Muscle of arm (tissue), 12 donors: ENCODE results near the gene RCSD1. TPM values are rescaled to one million over a fixed set of nuclear protein-coding genes. Genes with fewer than 3 reads are reported as not detected.

ENCODE experiments used
- DNase-seq: peaks from one replicate; pipeline ENCODE4 v3.0.0-alpha.2; 2013
- polyA plus RNA-seq, 12 donors: library from polyadenylated mRNA; unstranded; fragments of 120-200 nt; gene quantifications; one replicate each; pipeline ENCODE4 v1.2.1, GENCODE V29; 2013; ENCODE audit not compliant: insufficient read length in 12 of 12

Gene RCSD1
- polyA plus RNA-seq, 12 donors, result 23.5 to 70.8 (median 43.3) TPM; not detected in 1

DNA sequence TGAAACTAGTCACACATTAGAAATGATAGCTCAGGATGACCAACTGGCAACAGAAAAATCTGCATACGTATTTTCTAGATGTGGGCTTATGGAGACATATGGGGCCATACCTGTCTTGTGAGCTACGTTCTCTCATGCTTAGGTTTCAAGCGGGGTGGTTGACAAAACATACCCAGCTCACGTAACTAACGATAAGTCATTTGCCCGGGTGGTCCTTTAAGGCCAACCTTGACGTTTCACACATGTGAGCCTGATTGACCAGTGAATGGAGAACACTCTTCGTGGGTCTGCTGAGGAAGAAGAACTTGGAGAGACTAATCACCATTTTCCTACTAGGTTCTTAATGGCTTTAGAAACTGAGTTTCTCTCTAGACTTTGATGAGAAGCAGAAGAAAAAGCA is 13.5 kb upstream of the RCSD1 start:
- DNase-seq, result no peak

DNA sequence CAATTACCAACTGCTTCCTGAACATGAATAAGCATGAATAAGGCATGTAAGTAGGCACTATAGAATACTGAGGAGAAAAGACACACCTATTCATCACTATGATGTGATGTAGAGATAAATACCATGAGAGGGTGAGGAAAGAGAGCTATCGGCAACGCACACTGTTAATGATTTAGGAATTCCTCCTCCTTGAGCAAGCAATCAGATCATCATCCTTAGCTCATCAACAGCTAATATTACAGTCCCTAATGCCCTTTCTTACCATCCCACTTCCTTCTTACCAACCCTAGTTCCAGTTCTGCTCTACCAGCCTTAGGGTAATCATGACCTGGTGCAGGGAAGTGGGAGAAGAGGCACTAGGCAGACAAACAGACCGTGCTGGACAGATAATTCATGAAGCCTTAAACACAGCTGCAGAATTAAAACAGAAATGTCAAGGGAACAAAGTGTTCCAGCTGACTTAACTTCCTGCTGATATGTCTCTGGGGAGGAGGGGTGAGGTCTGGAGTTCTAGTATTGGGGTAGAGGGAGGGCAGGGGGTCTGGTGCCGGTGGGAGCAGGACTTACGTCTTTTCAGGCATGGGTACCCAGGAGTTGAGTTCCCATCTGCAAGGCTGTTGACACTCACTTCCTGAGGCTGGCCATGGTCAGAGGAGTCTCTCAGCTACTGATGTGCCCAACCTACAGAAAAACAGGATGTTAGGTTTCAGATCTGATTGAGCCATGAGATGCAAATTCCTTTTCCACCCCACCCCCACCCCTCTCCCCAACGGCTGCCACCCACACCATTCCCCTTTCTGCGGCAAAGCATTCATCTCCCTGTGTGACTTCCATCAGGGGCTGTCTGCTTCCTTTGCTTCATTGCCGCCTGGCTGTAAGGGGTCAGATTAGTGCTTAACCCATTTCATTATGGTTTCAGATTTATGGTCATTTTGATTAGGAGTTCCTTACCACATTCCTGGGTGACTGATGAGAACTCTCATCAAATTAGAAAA is 12.6 kb upstream of the RCSD1 start:
- no peak for DNase-seq

DNA sequence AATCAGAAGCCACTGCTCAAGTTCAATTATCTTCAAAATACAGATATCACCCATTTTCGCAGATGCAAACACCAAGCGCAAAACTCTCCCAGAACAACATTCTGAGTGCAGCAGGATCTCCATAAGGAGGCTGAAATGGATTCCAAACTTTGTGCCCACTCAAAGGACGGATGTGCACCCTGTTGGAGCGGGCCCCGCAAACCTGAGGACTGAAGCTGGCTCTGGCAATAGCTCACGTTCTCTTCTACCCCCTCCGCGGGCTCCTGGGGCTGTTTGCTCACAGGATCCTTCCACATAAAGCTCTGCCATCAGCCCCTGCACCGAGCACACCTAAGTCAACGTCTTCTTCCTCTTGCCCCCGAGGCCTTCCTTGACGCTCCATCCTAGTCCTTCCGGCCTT is 11.7 kb upstream of the RCSD1 start:
- DNase-seq, result no peak

DNA sequence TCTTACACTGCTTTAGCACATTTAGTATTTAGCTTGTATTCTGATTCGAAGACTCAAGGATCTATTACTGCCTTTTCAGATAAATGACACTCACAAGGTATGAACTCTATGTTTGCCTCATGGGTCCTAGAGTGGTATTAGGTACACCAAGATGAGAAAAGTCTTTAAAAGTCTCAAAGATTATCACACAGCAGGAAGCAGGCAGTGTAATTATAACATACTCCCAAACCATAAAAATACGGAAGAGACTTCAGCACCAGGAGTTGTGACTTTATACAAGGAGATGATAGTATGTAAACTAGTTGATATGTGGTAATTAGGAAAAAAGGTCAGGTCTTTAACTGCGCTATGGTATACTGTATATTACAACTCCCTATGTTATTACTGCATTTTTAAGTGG is 11.2 kb upstream of the RCSD1 start:
- DNase-seq, result no peak

DNA sequence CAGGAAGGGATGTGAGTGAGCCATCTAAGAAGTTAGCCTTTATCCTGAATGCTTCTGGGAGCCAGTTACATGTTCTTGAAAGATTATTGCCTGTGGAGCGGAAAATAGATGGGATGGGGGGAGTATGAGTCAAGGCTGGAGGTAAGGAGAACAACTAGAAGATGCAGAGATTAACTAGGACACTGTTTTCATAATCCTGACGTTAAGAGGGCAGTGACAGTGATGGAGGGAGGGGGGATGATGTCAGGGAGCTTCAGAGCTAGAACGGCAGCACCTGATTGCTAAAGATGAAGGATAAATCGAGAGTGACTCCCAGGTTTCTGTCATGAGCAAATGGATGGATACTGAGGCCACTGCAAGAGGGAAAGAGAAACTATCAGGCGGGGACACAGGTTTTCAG is 10.0 kb upstream of the RCSD1 start:
- no peak for DNase-seq

DNA sequence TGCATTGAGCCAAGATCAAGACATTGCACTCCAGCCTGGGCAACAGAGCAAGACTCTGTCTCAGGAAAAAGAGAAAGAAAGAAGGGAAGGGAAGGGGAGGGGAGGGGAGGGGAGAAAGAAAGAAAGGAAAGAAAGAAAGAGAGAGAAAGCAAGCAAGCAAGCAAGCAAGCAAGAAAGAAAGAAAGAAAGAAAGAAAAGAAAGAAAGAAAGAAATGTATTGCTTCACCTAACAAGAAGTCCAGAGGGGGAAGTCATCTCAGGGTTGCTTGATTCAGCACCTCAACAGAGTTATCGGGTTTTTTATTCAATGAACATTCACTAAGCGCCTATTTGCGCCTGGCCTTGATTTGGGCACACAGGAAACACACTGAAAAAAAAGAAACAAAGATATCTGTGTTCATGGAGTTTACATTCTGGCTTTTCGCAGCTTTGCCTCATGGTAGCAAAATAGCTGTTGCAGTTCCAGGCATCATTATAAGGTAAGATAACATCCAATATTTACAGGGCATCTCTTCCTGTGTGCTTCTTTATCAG is 8.2 kb upstream of the RCSD1 start:
- no peak for DNase-seq

DNA sequence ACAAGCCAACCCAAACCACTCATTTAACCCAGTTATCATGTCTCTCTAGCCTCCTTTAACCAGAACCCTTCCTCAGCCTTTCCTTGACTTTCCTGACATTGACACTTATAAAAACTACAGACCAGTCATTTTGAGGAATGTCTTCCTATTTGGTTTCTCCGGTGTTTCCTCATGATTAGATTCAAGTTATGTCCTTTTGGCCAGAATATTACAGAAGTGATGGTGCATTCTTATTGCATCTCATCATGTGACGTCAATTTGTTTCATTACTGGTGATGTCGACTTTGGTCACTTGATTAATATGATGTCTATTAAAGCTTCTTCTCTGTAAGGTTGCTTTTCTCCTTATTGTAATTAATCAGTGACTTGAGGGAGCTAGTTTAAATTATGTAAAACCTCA is 6.1 kb upstream of the RCSD1 start:
- no peak for DNase-seq

DNA sequence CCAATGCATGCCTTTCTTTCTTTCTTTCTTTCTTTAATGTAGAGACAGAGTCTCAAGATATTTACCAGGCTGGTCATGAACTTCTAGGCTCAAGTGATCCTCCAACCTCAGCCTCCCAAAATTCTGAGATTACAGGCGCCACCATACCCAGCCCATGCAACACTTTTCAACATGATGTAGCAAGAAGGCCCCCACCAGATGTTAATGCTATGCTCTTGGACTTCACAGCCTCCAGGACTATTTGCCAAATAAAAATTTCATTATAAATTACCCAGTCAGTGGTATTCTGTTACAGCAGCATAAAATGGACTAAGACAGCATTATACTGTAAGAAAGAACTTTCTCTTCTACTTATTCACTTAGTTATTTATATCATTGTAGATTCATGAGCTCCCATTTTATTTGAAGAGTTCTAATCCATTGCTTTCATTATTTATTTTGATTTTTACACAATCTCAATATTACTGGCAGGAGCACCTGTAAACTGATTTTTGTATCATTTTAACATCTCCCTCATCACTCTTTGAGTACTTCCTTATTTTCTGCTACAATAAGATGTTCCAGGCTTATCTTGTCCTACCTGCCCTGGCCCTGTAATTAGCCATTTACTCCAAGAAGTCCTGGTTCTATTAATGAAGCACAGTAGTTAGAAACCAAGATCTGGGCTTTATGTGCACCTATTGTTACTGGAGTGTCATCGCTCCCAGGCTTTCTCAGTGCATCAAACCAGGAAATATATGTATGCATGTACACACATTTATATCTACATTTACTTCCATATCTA is 4.8 kb upstream of the RCSD1 start:
- no peak for DNase-seq

DNA sequence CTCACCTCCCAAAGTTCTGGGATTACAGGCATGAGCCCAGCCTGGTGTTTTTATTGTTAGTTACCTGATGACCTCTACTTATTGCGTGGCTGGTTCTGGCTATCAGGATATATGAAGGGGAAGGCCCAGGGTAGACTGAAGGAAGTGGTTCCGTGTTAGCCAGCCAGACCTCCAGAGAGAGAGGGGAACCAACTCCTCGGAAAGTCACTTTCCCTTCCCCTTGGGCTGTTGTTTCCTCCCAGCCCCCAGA is 2.5 kb upstream of the RCSD1 start:
- no peak for DNase-seq

DNA sequence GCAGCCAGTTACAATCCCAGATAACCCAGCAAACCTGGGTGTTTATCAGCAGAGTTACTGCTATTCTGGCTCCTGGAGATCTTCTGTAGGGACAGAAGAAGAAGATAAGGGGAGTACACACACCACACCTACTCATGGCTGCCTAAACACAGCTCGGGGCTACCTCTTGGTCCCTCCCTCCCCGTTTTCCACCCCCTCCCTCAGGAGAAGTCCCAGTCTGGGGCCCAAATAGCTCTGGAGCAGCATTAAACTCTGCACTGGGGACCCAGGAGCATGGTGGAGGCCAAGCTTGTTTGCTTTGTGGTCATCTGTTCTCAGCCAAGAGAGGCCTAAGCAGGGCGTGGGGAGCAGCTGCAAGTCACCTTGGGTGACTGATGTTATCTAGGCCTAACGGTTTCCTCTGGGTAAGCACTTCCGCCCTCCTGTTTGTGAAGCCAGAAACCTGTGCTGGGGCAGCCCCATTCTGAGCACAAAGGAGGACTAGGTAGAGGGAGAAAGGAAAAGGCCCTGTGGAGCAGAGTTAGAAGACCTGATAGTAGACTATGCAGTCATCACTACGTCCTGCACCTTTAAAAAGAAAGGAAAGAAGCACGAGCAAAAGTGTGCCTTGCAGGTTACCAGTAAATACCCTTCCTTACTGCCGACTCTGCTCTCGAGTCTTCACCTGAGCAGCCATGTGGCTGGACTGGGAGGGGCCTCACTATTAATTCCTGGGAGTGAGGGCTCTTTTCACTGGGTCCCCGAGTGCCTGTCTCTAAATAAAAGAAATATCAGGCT is 2.0 kb upstream of the RCSD1 start:
- no peak for DNase-seq

DNA sequence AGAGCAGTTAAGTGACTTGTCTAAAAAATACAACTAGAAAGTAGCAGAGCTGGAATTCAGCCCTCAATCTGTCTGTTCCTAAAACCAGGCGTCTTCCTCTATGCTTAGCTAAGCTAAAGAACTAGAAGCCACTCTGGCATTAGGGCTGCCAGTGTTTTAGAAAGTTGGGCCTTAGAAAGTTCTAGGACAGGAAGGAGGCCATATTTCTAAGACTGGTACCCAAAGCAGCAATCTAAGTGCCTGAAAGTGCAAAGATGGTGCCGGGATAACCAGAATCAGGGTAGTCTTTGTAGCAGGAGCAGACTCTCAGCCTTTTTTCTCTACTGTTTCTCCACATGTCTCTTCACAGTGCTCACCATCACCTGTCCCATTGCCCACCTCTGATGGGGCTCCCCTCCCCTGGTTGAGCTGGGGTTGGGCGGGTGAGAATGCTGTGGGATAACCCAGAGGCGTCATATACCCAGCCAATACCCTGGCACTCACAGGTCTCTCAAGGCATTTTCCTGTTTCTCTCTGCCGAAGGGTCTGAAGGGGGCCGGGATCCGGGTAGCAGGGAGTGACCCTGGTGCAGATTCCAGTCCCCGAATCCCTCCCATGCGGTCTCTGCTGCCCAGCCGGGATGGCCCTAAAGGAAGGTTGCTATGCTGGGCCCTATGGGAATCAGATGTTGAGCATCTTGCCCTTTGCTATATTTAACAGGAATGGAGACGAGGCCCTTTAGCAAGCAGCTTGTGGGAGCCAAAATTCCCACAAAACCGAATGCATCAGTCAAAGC is 1.1 kb upstream of the RCSD1 start:
- no peak for DNase-seq

DNA sequence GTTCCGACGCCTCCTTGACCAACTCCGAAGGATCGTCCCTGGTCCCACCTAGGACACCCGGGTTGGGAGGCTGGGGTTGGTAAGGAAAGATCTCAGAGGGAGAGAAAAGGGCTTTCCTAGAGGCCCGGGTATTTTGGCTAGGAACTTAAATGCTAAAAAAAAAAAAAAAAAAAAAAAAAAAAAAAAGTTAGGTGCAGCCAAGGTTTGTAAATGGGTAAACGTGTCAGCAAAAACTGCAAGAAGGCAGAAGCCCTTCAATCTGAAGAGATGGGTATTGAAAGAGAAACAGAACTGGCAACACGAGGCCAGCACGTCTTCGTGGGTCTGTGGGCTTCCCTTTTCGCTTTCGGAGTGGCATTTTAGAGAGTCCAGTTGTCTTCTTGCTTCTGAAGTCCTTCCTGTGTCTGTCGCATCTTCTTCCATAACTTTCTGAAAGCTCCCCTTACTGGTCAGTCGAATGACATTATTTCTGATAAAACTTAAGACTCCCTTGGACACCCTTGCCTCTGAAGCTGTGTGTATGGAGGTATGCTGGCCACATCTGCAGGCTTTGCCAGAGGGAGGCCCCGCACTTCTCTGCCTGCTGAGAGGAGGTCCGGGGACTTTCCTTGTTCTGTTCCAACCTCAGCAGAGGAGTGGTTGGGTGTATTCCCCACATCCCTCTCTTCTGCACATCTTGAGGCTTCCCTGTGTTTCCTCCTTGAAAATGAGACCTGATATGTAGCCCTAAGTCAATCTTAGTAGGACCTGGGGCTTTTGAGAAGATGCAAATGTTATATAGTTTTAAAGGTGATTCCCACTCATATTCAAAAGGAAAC is 745 bp downstream of the RCSD1 start:
- DNase-seq, result no peak

DNA sequence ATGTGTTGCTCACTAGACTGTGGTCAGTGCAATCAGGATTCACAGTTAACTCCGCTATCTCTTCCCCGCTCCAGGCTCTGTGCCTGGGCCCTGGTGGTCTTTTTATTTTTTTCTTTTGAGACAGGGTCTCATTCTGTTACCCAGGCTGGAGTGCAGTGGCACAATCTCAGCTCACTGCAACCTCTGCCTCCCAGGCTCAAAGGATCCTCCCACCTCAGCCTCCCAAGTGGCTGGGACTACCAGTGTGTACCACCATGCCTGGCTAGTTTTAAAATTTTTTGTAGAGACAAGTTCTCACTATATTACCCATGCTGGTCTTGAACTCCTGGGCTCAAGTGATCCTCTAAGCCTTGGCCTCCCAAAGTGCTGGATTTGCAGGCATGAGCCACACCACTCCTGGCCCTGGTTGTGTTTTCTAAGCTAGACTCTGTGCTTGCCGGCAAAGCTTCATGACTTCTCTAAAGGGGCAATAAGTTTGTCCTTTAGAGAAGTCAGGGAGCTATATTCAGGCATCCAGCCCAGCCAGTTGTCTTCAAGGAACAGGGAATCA is 1.4 kb downstream of the RCSD1 start:
- no peak for DNase-seq

DNA sequence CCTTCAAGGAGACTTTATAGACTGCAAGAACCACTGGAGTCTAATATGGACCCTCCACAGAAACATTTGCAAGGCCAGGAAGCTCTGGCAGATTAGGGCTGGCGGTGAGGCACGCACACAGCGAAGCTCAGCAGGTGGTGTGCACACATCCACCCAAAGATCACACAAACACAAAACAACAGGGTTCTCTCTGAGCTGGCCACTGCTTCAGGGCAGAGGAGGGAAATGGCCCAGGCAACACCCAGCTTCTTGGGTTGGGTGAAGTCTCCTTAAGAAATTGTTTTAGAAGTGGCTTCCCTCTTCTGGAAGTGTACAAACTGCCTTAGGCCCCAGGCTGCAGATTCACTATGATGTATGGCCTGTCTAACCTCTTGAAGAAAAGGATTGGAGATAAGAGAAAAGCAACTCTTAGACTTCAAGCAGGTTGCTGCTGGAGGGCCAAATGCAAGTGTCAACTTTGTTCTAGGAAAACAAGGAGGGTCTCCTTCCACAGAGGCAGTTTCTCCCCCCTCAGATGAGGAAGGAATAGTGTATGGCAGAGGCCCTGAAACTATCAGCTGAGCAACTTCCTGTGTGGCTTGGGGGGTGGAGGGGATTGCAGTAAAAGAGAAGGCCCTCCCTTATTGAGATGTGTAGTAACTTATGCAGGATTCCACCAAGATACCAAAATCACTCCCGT is 2.0 kb downstream of the RCSD1 start:
- no peak for DNase-seq

DNA sequence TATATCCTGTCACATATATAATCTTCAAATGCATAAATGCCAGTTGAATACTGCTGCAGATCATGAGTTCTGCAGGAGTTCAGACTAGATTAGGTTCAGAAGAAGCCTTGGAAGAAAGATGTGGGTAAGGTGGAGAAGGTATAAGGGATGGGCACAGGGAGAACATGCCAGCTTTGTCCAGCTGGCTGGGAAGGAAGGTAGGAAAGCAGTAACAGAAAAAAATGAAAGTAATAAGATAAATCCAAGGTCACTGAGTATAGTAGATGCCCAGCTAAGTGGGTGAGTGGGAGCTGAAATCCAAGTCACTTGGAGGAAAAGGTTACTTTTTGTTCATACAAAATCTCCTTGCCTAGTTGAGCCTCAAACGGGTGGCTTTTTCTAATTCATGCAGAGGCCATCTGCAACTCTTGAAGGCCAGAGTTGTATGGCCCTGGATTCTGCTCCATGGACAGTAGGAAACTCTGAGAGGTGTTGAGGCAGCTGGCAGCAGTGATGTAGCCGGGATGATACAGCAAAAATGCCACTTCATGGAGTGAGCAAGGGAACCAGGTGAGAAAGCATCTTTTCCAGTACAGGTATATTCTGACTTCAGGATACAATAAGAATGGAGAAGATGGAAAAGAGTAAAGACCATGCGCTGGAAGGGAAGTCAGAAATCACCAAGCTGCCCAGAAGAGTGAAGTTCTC is 3.4 kb downstream of the RCSD1 start:
- DNase-seq, result no peak

DNA sequence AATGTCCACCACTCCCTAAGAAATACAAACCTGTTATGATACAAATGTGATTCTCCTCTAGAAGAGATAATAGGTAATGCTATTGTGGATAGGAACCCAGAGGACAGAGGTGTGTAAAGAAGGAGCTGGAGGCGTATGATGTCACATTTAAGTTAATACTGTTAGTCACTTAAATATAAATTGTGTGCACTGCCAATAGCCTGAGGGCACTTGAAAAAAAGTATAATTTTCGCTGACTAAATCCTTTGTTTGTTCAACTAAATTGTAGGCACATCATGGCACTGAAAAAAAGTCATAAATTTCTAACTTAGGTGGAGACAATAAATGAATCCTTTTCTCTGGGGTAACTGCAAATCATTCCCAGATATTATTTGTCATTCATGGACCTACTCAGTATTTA is 4.4 kb downstream of the RCSD1 start:
- no peak for DNase-seq

DNA sequence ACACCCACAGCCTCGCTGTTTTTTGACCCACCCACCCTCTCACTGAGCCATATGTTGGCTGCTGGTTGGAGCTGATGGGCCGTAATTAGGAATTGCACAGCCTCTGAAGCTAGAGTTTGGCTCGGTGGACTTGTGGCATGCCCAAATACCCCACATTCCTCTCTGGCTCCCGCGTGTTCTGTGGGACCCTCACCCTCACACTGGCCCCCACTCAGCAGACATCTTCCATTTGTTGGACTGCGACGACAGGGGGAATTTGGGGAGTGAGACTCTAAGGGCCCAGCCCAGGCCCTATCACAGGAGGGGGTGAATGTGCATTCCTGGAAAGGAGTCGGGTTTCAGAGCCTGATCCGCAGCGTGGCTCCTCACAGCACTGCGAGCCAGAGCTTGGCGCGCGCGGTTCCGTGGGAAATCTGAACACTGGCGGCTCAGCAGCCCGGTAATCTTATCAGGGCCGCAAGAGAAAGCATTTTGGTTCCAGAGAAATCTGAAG is 5.2 kb downstream of the RCSD1 start:
- DNase-seq, result no peak

DNA sequence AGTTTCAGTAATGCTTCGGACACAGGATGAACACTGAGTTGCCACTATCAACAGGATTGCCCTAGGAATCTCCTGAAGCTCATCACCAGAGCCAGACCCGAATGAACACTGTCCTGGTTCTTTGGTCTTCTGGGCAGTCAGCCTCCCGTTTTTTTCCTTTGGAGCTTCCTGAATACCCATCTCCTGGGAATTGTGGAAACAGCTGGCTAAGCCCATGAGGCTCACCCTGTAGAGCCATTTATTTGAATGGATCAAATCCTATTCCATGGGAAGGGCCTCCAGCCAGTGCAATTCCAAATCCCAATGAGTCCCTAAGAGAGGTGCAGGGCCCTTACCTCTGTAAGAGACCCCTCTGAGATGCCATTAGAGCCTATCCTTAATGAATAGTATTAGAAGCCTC is 5.9 kb downstream of the RCSD1 start:
- no peak for DNase-seq

DNA sequence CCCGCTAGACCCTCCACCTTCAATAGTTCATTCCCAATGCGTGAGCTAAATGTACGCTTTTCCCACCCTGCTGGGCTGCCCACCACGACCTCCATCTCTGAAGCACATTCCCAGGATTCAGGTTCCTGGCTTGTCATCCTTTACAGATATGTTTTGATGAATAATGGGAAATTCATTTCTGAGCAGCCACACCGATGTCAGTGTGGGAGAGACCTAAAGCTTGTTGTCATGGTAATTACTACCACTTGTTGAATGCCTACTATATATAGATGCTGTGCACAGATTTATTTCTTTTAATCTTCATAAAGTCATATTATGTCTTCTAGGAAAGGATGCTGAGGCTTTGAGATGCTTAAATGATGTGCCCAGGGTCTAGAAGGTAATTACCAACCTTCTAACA is 8.0 kb downstream of the RCSD1 start:
- no peak for DNase-seq
